SKM-1 treated with dmso at 0.1 percent for 144 hours (cell line): ENCODE measurements around the gene EPB41L4A.

Experiments
- DNase-seq: peaks from one replicate; lab custom pipeline; 2025; ENCODE audit not compliant: unreplicated experiment; lab: John Stamatoyannopoulos, UW

EPB41L4A gene

GRCh38 chr5:112165897-112166737 lies 253.0 kb downstream of the EPB41L4A start:
- no peak for DNase-seq

- no peak for DNase-seq
These were observed 253.7 kb downstream of the EPB41L4A start for GRCh38 chr5:112165399-112165798.

GRCh38 chr5:112163435-112163834 lies 255.6 kb downstream of the EPB41L4A start:
- DNase-seq: no peak

- DNase-seq: no peak
These were observed 257.7 kb downstream of the EPB41L4A start for GRCh38 chr5:112161392-112161748.

DNA sequence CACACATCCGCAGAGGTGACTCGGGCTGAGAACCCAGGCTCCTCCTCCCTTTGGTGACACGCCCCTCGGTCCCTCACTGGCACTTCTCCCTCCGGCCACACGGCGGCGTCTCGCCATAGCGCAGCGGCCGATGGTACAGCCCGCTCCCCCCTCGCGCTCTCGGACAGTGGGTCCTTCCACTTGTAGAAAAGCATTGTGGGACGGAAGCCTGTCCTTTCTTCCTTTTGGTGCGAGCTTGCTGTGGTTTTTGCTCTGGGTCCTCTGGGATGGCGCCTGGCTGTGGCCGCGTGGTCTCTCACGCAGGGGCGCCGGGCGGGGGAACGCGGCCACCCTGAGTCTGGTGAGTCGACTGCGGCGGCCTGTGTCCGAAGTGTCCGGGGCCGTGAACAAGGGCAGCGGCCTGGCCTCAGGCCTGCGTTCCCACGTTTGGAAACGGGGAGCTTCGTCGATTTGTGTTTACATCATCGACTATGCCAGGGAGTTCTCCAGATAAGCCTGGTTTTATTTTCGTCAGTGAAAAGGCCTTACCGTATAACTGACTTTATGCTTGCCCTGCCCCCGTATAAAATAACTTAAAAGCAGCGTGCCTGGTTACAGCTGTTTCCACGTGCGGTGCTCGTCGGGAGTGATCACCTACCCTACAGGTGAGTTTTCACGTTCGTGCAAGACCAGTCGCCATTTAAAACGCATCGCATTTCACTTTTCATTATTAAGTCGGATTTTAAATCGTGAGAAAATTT lies 258.3 kb downstream of the EPB41L4A start:
- DNase-seq: peak; percentile 88

GRCh38 chr5:112159435-112159834 lies 259.6 kb downstream of the EPB41L4A start:
- DNase-seq: no peak

GRCh38 chr5:112156211-112156610 lies 262.9 kb downstream of the EPB41L4A start:
- no peak for DNase-seq

DNA sequence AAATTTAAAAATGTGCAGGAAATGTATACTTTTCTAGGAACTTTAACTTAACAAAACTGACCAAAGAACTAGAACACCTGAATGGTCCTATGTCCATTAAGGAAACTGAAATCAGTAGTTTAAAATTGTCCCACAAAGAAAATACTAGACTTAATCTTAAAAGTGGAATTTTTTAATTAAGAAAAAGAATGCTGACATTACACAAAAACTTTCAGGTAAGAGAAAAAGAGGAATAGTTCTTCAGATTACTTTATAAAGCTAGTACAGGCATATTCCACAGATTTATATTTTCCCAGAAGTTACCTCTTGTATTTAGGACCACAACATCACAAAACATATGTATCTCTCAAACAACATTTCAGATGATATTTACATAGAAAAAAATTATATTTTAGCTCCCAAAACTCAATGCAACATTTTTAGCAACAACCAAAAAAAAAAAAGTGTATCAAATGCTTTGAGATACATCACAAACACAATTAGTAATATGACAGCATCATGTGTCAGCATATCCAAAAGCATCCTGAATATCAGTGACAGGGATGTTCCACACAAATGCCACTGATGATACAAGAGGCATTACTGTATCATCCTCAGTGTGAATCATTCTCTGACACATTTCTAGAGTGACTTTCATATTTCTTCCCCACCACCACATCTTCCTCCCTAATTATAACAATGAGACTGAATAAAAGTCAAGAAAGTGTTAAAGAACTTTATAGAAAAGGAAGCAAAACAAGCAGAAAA lies 264.0 kb downstream of the EPB41L4A start:
- no peak for DNase-seq

GRCh38 chr5:112149727-112150126 lies 269.4 kb downstream of the EPB41L4A start:
- DNase-seq: no peak

- peak; percentile 55 for DNase-seq
These were observed 272.5 kb downstream of the EPB41L4A start for GRCh38 chr5:112146323-112147226.

GRCh38 chr5:112143690-112144089 lies 275.4 kb downstream of the EPB41L4A start:
- no peak for DNase-seq

DNA sequence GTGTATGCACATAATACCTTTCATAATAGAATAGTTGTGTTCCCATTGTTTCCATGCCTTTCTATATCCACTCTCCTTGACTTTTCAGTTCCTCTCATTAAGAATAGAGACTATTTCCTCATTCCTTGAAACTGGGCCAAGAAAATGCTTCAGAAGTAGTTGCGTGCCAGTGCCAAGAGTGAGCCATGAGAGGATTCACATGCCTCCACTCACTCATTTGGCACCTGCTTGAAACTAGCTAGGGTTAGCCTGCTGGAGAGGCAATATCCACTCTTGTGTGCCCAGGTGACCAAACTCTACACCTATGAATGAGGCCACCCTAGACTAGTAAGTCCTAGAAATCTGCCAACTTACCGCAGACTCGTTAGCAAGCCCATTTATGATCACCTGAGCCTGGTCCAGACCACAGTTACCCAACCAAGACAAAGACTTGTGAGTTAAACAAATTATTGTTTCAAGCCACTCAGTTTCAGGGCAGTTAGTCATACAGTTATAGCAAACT lies 276.3 kb downstream of the EPB41L4A start:
- no peak for DNase-seq

DNA sequence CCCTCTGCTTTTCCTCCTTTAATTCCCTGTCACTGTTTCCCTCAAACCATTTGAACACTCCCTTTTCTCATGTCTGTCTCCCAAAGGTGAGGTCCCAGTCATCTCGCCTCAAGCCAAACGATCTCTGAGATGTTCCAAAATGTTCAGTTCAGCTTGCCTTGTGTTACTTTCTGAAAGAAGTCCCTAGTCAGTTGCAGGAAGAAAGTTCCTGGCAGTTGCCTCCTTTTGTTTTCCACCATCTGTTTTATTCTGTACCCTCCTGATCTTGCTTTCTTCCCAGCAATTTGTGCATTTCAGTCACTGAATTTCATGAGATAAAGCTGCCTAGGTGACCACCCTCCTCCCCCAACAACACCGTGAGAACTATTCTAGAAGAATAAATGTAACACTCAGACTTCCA lies 277.5 kb downstream of the EPB41L4A start:
- no peak for DNase-seq

GRCh38 chr5:112138526-112138925 lies 280.6 kb downstream of the EPB41L4A start:
- no peak for DNase-seq

- DNase-seq: no peak
These were observed 282.3 kb downstream of the EPB41L4A start for GRCh38 chr5:112136773-112137172.

DNA sequence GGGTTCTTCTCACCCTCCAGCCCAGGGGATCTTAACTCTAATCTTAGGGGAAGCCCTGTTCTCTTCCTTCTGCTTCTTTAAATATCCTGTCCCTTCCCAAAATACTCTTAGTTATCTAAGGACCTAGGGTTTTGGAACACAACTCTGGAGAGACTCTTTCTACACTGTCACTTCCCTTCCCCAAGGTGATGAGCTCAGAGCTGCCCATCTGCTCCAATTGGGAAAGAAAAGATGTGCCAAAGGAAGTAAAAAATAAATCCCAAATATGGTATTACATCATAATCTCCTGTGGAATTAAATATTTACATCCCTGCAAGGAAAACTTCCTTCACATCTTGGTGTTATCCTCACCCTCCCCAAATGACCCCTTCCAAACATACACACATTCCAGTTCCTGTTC lies 291.2 kb downstream of the EPB41L4A start:
- no peak for DNase-seq

DNA sequence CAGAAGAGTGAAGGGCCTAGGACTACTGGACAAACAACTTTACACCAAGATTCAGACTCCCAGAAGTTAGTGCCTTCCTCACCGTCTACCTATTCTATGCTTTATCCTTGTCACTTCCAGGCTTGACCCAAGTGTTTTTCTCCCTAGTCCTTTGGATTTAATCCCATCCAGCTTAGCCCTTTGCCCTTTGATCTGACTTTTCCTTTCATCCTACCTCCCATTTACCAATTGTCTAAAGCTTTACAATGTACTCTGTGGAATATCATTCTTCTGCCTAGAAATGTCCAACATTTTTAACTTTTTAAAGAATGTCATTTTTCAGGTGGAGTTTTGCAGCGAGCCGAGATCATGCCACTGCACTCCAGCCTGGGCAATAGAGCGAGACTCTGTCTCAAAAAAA lies 292.1 kb downstream of the EPB41L4A start:
- DNase-seq: no peak

GRCh38 chr5:112125903-112126302 lies 293.2 kb downstream of the EPB41L4A start:
- DNase-seq: no peak

- DNase-seq: peak; percentile 66
These were observed 294.3 kb downstream of the EPB41L4A start for GRCh38 chr5:112124788-112125187.

- DNase-seq: no peak
These were observed 296.0 kb downstream of the EPB41L4A start for GRCh38 chr5:112123086-112123485.
